Bronchial epithelial cell (primary cell): ENCODE results near the gene SUGCT. TPM values are rescaled to one million over a fixed set of nuclear protein-coding genes. Genes with fewer than 3 reads are reported as not detected.

Experiments used
- DNase-seq: peaks from one replicate; pipeline ENCODE4 v3.0.0-alpha.2; 2010; ENCODE audit warnings: low read depth
- FAIRE-seq: peaks from 2 replicates; lab custom pipeline; 2011; peaks lifted over from hg19 to GRCh38; lab: Jason Lieb, UNC
- H3K27me3 ChIP-seq: 2 replicates; pipeline ENCODE4 v1.5.1; 2011; ENCODE audit warnings: low read length; ENCODE audit not compliant: control insufficient read depth, insufficient read depth
- H3K36me3 ChIP-seq: 2 replicates; pipeline ENCODE4 v1.5.1; 2011; ENCODE audit warnings: low read length; ENCODE audit not compliant: control insufficient read depth, insufficient read depth
- H3K4me3 ChIP-seq: 2 replicates; pipeline ENCODE4 v1.5.1; 2011; ENCODE audit warnings: mild to moderate bottlenecking, low read depth, low read length, control low read depth
- CTCF ChIP-seq: IDR thresholded peaks from 2 replicates; pipeline ENCODE4 v1.5.1; 2011; ENCODE audit warnings: mild to moderate bottlenecking, moderate library complexity, low read length, control low read depth, inconsistent platforms; ENCODE audit not compliant: insufficient read depth, severe bottlenecking
- total RNA-seq: library from RNA; depleted of rRNA; stranded (reverse); fragments of >200 nt; gene quantifications from 2 replicates; pipeline ENCODE4 v1.2.1, GENCODE V29; 2014

Gene SUGCT
- total RNA-seq, 1 donor from 2014 or later: 7.4 TPM

DNA sequence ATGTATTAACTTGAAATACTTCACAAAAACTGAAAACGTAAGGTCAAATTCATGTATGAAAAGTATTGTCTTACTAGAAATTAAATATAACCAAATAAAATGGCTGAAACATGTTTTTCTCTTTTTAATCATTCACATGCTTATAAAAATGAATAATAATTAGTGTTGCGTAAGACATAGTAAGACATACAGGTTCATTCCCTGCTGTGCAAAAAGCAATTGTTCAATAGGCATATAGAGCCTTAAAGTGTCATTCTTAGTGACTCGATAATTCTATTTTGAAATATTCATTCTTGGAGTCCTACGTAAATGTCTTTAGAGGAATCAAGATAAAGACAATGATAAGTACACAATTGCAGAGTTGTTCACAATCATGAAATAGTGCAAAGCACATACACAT, 337.1 kb downstream of the SUGCT start:
- no peak for FAIRE-seq
- TF ChIP-seq CTCF: no peak

GRCh38 chr7:40474790-40475680, 340.2 kb downstream of the SUGCT start:
- DNase-seq (no peak), FAIRE-seq (no peak)
- Histone ChIP-seq H3K36me3 (no peaks in the 10 kb centered on the region), H3K27me3 (no peaks in the 10 kb centered on the region), H3K4me3 (no peak overlapping the region)
- TF ChIP-seq CTCF: no peak

More for the DNA sequence above, 337.1 kb downstream of the SUGCT start:
- no peaks in the 10 kb centered on the region for H3K27me3 ChIP-seq
- no peaks in the 10 kb centered on the region for H3K36me3 ChIP-seq
- no peak for DNase-seq
- H3K4me3 ChIP-seq: no peak overlapping the region

DNA sequence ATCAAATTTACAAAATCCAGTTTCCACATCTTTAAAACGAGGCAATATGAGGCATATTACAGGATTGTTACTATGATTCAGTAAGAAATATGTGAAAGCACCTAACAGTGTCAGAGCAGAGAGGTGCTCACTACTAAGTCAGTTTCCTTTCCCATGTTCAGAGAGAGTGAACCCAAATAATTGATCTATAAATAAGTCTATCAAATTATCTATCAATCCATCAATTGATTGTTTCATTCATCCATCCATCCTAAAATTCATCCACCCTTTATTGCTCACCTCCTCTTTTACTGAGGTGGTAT, 340.8 kb downstream of the SUGCT start:
- DNase-seq (no peak), FAIRE-seq (no peak)
- TF ChIP-seq CTCF: no peak
- no peaks in the 10 kb centered on the region for H3K36me3 ChIP-seq
- no peak overlapping the region for H3K4me3 ChIP-seq
- no peaks in the 10 kb centered on the region for H3K27me3 ChIP-seq

DNA sequence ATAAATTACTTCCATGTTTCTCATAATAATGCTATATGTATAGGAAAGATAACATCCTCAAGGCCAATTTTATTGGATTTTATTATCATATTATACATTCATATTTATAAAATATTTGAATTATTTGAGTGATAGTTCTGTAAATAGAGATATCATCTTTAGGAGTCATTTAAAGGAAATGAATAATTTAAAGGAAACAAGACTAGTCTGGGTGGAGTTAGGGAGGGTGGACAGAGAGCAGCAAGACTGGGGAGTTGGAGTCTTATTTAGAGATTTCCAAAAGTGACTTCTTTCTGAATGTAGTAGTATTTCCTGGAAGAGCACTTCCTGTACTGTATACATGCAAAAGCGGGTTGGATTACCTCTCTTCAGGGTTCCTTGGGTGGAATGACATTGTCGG, 342.3 kb downstream of the SUGCT start:
- Histone ChIP-seq H3K4me3 (no peak overlapping the region), H3K36me3 (no peaks in the 10 kb centered on the region), H3K27me3 (no peaks in the 10 kb centered on the region)
- no peak for TF ChIP-seq CTCF
- FAIRE-seq (no peak), DNase-seq (no peak)

GRCh38 chr7:40482845-40483244, 348.0 kb downstream of the SUGCT start:
- FAIRE-seq (no peak), DNase-seq (no peak)
- H3K36me3 ChIP-seq: no peaks in the 10 kb centered on the region
- no peaks in the 10 kb centered on the region for H3K27me3 ChIP-seq
- no peak for TF ChIP-seq CTCF
- H3K4me3 ChIP-seq: no peak overlapping the region

- FAIRE-seq (no peak), DNase-seq (no peak)
- no peaks in the 10 kb centered on the region for H3K27me3 ChIP-seq
- TF ChIP-seq CTCF: no peak
- H3K36me3 ChIP-seq: no peaks in the 10 kb centered on the region
- H3K4me3 ChIP-seq: no peak overlapping the region
Observed at GRCh38 chr7:40483630-40484029, 348.8 kb downstream of the SUGCT start.
